PFSK-1 (cell line): Measurements from ENCODE around the gene HRNR.

Experiments
- POLR2AphosphoS5 ChIP-seq: IDR thresholded peaks from 2 replicates; pipeline ENCODE4 v1.6.1; 2012; ENCODE audit warnings: low read depth, mild to moderate bottlenecking, control low read depth, low read length, moderate library complexity
- SIN3A ChIP-seq: IDR thresholded peaks from 2 replicates; pipeline ENCODE4 v1.6.1; 2012; ENCODE audit warnings: mild to moderate bottlenecking, low read length, moderate library complexity, borderline replicate concordance; ENCODE audit not compliant: insufficient read depth
- TAF1 ChIP-seq: IDR thresholded peaks from 2 replicates; pipeline ENCODE4 v1.6.1; 2012; ENCODE audit warnings: low read length, control low read depth, borderline replicate concordance; ENCODE audit not compliant: insufficient read depth
- TF ChIP-seq, protein P1 (sequence below), 2 experiments: IDR thresholded peaks; 2 replicates each; pipeline versions ENCODE4 v1.6.1 to v1.8.0; 2011 to 2012; ENCODE audit warnings: low read depth in 2 of 2, low read length in 2 of 2, control low read depth in 1 of 2, inconsistent platforms in 1 of 2, mild to moderate bottlenecking in 1 of 2, moderate library complexity in 1 of 2; ENCODE audit not compliant: insufficient read depth in 1 of 2

GRCh38 chr1:152252157-152252556 is 28.2 kb upstream of the HRNR start:
- TF ChIP-seq SIN3A = no peak
- TF ChIP-seq POLR2AphosphoS5 = no peak
- TF ChIP-seq TAF1 = no peak
- TF ChIP-seq, protein P1, sequence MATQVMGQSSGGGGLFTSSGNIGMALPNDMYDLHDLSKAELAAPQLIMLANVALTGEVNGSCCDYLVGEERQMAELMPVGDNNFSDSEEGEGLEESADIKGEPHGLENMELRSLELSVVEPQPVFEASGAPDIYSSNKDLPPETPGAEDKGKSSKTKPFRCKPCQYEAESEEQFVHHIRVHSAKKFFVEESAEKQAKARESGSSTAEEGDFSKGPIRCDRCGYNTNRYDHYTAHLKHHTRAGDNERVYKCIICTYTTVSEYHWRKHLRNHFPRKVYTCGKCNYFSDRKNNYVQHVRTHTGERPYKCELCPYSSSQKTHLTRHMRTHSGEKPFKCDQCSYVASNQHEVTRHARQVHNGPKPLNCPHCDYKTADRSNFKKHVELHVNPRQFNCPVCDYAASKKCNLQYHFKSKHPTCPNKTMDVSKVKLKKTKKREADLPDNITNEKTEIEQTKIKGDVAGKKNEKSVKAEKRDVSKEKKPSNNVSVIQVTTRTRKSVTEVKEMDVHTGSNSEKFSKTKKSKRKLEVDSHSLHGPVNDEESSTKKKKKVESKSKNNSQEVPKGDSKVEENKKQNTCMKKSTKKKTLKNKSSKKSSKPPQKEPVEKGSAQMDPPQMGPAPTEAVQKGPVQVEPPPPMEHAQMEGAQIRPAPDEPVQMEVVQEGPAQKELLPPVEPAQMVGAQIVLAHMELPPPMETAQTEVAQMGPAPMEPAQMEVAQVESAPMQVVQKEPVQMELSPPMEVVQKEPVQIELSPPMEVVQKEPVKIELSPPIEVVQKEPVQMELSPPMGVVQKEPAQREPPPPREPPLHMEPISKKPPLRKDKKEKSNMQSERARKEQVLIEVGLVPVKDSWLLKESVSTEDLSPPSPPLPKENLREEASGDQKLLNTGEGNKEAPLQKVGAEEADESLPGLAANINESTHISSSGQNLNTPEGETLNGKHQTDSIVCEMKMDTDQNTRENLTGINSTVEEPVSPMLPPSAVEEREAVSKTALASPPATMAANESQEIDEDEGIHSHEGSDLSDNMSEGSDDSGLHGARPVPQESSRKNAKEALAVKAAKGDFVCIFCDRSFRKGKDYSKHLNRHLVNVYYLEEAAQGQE (IDR thresholded peaks at IDR 0.05; ENCODE audit: insufficient read depth in 1 of 2, low read depth in 2 of 2, low read length in 2 of 2) = no peak
